ENCODE measurements around the gene BLOC1S4.
"Not testable (repeated sequence)": the region's sequence is repeated elsewhere in the genome, so short reads cannot be mapped to it uniquely, and the experiment has no call there.

Gene BLOC1S4

GRCh38 chr4:6724421-6725111 lies 8.6 kb downstream of the BLOC1S4 start:
- H3K4me3 ChIP-seq (ENCODE audit: control insufficient read depth, low read depth, low read length), result no peak overlapping the region
- no peak for TF ChIP-seq CTCF (IDR thresholded peaks at IDR 0.05; ENCODE audit: control insufficient read depth, insufficient read depth, low read depth, low read length, missing control alignments)
- DNase-seq (ENCODE audit: low read depth), result no peak

GRCh38 chr4:6725427-6725961 lies 9.5 kb downstream of the BLOC1S4 start:
- H3K4me3 ChIP-seq (ENCODE audit: control insufficient read depth, low read depth, low read length); DNase-seq (ENCODE audit: low read depth): not testable (repeated sequence)

GRCh38 chr4:6727081-6727942 lies 11.3 kb downstream of the BLOC1S4 start:
- no peak for TF ChIP-seq CTCF (IDR thresholded peaks at IDR 0.05; ENCODE audit: control insufficient read depth, insufficient read depth, low read depth, low read length, missing control alignments)
- H3K4me3 ChIP-seq (ENCODE audit: control insufficient read depth, low read depth, low read length), result no peak overlapping the region
- no peak for DNase-seq (ENCODE audit: low read depth)

- TF ChIP-seq CTCF (IDR thresholded peaks at IDR 0.05; ENCODE audit: control insufficient read depth, insufficient read depth, low read depth, low read length, missing control alignments), result no peak
These were observed 11.9 kb downstream of the BLOC1S4 start for GRCh38 chr4:6727943-6728250.

GRCh38 chr4:6728320-6729029 lies 12.5 kb downstream of the BLOC1S4 start:
- DNase-seq (ENCODE audit: low read depth), result no peak
- no peak overlapping the region for H3K4me3 ChIP-seq (ENCODE audit: control insufficient read depth, low read depth, low read length)
- no peak for TF ChIP-seq CTCF (IDR thresholded peaks at IDR 0.05; ENCODE audit: control insufficient read depth, insufficient read depth, low read depth, low read length, missing control alignments)

More at GRCh38 chr4:6727943-6728250, 11.9 kb downstream of the BLOC1S4 start:
- no peak overlapping the region for H3K4me3 ChIP-seq (ENCODE audit: control insufficient read depth, low read depth, low read length)
- no peak for DNase-seq (ENCODE audit: low read depth)

- H3K4me3 ChIP-seq (ENCODE audit: control insufficient read depth, low read depth, low read length), result no peak overlapping the region
- no peak for TF ChIP-seq CTCF (IDR thresholded peaks at IDR 0.05; ENCODE audit: control insufficient read depth, insufficient read depth, low read depth, low read length, missing control alignments)
- DNase-seq (ENCODE audit: low read depth), result no peak
These were observed 14.8 kb downstream of the BLOC1S4 start for GRCh38 chr4:6730603-6731317.
